HG02852 (cell line): Measurements from ENCODE around the gene PAK2.
"Not testable (repeated sequence)": the region's sequence is repeated elsewhere in the genome, so short reads cannot be mapped to it uniquely, and the experiment has no call there.

Source experiments
- ATAC-seq: cut with Tn5 transposase; IDR thresholded peaks from one replicate; pipeline ENCODE4 v1.9.1; 2021; ENCODE audit warnings: mild to moderate bottlenecking, moderate library complexity; ENCODE audit not compliant: unreplicated experiment

PAK2 gene

DNA sequence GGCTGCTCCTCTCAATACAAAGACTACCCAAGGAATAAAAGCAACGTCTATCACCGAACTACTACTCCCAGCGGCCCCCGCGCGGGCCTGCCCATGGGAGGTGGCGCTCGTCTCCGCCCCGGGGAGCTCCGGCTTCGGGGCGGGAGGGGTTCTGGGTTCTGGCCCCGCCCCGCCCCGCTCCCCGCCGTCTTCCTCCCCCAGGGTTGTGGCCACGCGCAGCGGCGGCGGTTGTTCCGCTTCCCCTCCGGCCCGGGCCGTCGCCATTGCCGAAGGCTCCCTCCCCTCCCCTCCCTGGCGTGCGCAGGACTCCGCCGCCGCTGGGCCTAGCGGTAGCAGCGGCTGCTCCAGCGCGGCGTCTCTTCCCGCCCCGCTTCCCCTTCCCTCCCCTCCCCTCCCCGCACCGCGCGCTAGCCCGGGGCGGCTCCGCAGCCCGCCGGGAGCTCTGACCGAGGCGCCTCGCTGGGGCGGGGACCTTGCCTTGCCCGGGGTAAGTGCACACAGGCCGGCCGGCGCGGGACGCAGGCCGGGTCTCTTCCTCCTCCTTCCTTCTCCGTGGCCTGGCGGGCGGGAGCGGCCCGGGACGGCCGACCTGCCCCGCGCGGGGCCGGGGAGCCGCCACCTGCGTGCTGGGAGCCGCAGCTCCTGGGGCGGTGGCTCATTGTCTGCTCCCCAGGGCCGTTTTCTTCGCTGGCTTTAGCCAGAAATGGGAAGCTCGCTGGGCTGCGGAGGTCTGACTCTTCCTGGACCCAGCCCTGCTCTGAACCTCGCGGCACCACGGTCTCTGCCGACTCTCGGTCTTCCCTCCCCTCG lies at the start of gene PAK2:
Gene PAK2, plus strand, starts transcription at position 187 of the 810 bp plus-strand sequence. CDS start 42,790 bp downstream, outside the sequence.
- peak; percentile 91 for ATAC-seq

DNA sequence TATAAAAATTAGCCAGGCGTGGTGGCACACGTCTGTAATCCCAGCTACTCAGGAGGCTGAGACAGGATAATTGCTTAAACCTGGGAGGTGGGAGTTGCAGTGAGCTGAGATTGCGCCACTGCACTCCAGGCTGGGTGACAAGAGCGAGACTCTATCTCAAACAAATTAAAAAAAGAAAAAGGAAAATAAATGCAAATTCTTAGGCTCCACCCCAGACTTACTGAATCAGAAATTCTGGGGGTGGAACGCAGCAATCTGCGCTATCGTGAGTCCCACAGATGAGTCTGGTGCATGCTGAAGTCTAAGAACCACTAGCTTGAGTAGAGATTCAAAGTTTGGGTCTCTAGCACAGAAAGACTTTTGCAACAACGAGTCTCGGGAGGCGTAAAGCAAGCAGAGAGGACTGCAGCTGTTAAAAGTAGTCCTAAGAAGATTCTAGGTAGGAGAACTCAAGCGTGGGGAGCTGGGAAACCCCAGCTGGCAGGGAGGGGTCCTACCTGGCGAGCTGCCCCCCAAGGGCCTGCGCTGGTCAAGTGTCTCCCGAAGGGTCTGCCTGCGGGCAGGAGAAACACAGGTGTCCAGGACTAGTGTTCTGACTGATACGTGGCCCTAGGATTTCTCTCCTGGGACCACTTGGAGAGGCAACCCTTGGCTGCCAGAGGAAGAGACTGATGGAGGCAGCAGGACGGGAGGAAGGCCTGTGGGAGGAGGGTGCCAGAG lies 49.6 kb upstream of the PAK2 start:
- no peak for ATAC-seq

DNA sequence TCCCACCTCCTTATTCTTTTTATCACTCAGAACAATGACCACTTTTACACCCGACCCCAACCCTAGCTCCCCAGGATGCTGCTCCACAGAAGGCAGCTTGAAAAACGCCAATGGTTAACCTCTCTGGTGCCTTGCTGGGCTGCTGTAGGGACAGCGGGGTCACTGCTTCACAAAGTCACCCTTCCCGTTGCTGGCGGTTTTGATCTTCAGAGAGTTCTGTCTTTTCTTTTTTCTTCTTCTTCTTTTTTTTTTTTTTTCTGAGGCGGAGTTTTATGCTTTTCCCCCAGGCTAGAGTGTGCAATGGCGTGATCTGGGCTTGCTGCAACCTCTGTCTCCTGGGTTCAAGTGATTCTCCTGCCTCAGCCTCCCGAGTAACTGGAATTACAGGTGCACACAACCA lies 48.3 kb upstream of the PAK2 start:
- ATAC-seq: no peak

DNA sequence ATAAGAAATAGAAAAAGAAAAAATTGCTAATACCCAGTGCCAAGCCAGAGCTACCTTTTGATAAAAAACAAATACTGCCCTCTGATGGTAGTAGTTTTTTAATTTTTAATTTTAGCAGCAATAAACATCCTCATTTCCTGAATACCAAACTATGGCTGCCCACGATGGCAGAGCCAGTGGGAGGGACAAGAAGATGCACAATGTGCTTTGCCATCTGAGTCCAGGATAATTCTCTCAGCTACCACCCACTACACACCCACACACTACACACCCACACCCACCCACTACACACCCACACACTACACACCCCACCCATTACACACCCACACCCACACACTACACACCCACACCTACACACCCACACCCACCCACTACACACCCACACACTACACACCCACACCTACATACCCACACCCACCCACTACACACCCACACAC lies 45.4 kb upstream of the PAK2 start:
- no peak for ATAC-seq

DNA sequence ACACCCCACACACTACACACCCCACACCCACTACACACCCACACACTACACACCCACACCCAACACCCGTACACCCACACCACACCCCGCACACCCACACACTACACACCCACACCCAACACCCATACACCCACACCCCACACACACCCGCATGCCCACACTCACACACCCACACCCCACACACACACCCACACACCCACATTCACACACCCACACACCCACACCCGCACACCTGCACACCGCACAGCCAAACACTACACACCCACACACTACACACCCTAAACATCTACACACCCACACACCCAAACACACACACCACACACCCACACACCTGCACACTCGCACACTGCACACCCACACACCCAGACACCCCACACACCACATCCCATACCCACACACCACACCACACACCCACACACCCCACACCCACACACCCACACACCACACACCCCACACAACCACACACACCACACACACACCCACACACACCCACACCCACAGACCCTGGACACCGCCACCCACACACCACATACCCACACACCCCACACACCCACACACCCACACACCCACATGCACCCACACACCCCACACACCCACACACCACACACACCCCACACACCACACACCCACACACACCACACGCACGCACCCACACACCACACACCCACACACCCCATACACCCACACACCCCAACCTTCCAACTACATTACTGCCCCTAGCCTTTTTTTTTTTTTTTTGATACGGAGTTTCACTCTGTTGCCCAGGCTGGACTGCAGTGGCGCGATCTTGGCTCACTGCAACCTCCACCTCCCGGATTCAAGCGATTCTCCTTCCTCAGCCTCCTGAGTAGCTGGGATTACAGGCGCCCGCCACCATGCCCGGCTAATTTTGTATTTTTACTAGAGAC lies 44.5 kb upstream of the PAK2 start:
- no peak for ATAC-seq

DNA sequence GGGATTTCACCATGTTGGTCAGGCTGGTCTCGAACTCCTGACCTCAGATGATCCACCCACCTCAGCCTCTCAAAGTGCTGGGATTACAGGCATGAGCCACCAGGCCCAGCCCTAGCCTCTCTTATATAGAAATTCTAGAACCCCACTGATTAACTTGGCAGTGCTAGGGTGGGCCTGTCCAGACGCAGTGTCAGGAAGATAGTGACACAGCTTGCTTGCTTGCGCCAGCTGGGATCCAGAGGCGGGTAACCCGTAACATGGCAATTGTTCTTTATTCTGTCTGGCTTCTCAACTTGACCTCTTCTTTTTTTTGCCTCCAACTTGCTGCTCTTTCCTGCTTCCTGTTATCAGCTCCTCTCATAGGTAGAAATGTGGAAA lies 43.8 kb upstream of the PAK2 start:
- no peak for ATAC-seq

DNA sequence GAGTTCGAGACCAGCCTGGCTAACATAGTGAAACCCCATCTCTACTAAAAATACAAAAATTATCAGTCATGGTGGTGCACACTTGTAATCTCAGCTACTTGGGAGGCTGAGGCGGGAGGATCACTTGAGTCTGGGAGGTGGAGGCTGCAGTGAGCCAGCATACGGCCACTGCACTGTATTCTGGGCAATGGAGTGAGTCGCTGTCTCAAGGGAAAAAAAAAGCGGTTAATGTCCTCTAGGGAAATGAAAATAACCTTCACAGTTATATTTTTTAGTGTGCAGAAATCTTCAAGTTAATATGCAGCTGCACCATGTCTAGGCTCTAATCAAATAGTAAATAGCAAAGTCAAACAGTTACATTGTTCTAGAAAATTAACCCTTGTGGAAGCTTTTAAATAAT lies 42.4 kb upstream of the PAK2 start:
- ATAC-seq: no peak

DNA sequence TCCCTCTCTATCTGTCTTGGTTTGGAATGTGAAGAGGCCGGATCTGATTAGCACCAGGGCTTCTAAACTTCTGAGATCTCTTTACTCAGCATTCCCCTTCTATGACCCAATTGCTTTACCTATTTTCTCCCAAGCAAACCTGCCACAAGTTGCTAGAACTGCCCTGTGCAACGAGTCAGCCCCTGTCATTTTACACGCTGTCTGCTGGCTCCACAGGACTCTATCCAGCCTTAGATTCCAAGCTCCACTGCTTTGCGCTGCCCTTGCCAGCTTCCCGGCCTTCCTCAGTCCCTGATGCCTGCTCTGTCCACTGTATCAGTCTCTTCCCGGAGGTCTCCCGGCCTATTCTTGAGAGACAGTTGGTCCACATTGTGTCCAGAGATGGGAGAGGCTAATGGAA lies 39.9 kb upstream of the PAK2 start:
- no peak for ATAC-seq

DNA sequence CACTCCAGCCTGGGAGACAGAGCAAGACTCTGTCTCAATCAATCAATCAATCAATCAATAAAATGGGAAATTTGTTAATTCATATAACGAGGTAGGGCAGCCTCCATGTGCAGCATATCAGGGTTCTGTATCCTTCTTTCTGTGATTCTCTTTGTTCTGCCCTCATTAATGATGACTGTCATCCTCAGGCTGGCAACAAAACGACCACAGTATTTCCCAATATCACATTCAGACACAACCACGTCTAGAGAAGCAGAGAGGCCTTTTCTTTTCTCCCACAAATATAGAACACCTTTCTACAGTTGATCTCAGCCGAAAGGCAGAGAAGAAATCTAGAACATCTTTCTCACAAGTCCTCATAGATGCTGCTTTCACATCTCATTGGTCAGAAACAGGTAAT lies 38.9 kb upstream of the PAK2 start:
- ATAC-seq: no peak

DNA sequence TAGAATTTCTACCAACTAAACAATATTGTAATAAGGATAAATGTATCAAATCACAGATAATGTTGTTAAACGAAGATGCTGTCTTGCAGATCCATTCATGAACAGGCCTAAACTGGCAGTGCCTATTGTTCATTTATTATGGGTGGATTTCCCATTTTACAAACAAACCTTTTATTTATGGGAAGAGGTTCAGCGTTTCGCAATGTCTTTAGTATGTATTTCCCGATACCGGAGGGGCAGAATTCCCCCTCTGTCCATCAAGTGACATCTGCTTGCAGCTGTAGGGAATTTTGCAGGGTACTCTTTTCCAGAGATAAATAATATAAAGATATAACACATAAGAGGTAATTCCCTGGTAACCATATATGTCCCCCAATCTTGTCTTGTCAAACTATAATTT lies 33.3 kb upstream of the PAK2 start:
- ATAC-seq: no peak

DNA sequence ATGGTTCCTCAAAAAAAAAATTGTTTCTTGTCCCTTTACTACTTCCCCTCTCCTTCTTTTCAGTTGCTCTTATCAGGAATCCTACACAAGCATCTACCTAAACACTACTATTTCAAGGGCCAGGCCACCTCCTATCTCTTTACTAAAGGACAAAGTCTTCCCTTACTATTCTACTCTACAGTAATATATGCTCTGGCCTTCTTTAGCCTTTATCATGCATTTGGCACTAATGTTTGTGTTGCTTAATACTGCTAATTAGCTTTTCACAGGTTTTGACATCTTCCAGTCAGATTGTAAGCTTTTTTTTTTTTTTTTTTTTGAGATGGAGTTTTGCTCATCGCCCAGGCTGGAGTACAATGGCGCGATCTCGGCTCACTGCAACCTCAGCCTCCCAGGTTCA lies 32.9 kb upstream of the PAK2 start:
- ATAC-seq: no peak

DNA sequence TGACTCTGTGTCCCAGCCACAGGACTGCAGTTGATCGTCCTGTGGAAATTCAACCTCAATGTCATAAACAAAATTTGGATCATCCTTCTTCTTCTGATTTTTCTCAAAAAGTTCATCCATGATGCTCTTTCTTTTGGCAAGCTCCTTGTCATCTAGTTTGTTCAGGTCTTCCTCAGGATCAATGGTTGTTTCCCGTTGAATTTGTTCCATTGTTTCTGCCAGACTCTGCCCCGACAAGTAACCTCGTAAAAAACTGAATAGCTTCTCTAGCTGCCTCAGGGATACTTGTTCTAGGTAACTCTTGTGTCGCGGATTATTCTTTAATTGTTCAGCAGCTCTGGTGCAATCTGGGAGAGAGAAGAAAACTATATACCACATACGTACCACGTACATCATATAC lies 32.1 kb upstream of the PAK2 start:
- ATAC-seq: no peak

DNA sequence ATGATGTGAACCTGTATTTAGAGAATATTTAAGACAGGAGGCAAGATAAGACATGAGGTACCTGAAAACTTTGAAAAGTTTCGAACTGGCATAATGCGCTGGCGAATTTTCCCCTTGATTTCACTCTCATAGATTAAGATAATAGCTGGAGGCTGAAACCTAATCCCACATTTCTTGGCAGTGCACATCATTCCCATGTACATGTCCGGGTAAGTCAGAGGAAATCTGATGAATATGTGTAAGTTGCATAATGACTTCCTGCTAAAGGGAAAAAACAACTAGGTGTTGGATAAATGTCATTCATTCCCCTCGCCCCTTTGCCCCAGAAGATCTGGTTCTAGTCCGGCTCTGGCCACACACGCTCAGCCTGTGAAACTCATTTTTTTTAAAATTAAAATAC lies 31.2 kb upstream of the PAK2 start:
- ATAC-seq: no peak

DNA sequence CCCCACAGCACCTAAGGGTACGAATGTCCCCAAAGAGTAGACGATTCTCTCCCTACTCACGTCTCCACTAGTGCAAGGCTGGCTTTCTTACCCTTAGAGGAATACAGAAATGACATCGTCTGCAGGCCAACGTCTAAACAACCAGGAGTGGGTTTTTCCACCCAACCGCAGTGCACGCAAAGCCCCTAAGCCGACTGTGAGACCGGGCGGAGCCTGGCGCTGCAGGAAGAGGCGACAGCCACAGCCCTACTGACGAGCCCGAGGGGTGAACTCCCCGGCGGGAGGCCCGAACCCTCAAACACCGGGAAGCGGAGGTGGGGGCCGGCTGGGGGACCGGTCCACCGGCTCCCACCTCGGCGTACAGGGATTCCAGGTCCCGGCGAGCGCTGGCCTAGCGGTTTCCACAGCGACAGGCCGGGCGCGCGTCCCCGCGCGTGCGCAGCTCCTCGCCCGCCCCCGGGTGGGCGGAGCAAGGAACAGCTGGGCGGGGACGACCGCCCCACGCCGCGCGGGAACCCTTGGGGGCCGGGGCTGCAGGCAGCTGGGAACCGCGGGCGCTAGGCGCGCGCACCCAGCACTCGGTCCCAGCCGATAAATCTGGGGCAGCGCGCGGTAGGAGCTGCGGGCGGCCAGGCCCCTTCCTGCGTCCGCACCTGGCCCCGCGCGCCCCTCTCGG lies 27.7 kb upstream of the PAK2 start, which contains the start of the genes CEP19 and PIGX:
Gene CEP19, minus strand, starts transcription at position 413 of the 676 bp plus-strand sequence. CDS start 3,593 bp downstream, outside the sequence.
Gene PIGX, plus strand, starts transcription at position 540 of the 676 bp plus-strand sequence.
- ATAC-seq: peak; percentile 71

DNA sequence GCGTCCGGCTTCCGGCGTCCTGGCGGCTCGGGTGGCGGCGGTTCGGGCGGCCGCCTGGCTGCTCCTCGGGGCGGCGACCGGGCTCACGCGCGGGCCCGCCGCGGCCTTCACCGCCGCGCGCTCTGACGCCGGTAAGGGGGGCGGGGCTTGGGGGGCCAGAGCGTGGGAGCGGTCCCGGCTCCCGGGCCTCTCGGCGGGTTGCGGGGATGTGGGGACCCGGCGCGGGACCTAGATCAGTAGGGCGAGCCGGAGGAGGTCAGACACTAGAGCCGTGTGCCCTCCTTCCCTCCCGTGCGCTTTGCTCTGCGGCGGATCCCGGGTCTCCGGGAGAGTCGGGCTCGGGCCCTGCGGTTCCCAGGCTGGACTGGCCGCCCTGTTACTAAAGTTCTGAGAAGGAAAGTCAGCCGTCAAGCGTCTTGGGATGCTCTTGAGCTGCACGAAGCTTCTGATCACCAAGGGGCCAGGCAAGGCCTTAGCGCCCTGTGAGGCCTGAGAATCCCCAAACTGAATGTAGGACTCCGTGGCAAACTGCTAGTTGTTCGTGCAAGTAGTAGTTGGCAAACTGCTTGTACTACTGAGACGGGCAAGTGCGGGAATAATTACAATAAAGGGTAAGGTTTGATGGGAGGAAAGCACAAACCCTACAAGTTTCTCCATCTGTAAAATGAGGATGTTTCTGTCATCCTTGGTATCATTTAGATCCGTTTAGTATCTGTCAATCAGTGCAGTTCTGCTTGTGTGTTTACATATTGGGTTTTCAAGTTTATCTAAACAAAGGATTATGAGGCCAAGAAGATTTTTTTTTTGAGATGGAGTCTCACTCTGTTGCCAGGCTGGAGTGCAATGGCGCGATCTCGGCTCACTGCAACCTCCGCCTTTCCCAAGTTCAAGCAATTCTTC lies 26.9 kb upstream of the PAK2 start:
- ATAC-seq: peak; percentile 52

DNA sequence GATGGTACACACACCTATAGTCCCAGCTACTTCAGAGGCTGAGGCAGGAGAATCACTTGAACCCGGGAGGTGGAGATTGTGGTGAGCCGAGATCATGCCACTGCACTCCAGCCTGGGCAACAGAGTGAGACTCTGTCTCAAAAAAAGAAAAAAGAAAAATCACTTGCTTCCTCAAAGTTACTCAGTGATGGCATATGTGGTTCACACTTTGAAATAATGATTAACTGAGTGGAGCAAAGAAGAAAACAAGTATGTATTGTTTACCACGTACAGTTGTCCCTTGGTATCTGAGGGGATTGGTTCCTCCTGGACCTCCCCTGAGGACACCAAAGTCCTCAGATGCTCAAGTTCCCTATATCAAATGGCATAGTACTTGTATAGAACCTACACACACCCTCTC lies 22.5 kb upstream of the PAK2 start:
- not testable (repeated sequence) for ATAC-seq

DNA sequence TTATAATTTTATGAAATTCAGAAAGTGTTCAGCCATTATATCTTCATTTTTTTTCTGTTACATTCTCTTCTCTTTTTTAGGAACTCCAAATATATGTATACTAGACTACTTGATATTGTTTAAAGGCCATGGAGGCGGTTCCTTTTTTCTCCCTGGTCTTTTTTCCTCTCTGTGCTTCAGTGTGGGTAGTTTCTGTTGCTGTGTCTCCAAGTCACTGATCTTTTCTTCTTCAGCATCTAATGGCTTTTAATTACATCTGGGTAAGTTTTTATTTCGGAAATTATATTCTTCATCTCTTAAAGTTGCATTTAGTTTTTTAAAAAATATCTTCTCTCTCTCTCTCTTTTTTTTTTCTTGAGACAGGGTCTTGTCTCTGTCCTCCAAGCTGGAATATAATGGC lies 18.6 kb upstream of the PAK2 start:
- ATAC-seq: no peak

DNA sequence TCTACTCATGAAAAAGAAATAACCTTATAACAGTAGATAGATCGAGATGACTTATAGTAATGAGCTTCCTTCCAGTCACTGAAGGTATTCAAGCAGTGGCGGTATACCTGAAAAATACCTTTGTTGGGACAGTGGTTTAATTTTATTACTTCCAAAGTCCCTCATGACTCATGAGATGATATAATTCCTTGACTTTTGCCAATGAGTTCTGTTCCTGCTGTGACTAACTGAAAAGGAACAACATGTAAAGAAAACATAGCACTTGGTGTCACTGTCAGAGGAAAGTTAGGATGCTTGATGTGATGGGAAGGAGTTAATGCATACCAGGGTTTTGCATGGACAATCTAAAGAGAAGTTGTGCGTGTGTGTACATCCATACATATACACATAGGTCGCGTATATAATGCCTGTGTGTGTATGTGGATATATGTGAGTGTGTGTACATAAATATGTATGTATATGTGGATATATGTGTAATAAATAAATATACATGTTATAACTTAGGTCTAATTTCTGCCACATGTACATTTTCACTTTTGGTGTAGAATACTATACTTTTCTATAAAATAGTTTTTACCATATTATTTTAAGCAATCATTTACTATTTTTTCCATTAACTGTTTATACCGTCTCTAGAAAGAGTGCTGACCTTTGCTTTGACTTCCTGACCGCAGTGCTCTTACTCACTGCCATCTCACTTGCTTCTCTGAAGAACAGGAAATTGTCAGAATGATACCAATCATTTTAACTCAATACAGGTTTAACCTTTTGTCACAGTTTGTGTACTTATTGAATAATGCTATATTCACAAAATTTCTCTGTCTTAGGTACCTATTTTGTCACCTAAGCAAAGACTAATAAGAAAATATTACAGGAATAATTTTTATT lies 12.6 kb upstream of the PAK2 start:
- ATAC-seq: no peak

DNA sequence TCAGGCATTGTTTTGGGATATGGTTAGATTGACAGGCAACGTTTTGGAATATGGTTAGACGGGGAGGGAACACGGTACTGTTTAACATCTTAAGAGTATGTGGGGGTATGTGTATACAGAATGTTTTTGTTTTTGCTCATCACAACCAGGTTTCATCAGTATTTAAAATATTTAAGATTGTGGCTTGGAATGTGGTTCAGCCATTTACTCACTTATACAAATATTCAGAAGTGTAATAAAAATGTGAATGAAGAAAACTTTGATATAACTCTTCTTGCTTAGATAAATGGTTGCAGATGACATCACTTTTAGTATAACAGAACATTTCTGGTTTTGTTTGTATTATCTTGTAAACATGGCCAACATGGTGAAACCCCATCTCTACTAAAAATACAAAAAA lies 3.9 kb upstream of the PAK2 start:
- no peak for ATAC-seq
